H1 (cell line): ENCODE results near the gene NEDD9. TPM values are rescaled to one million over a fixed set of nuclear protein-coding genes. Genes with fewer than 3 reads are reported as not detected.

Source experiments
- CTCF ChIA-PET: fragments of 300-600 bp; sonication (Branson Sonifier 250); formaldehyde crosslinking; loops from one replicate; lab custom pipeline; 2021; ENCODE audit not compliant: partially characterized antibody; lab: Charles Lee
- POLR2A ChIA-PET: fragments of 300-600 bp; sonication (Branson Sonifier 250); formaldehyde crosslinking; loops from one replicate; lab custom pipeline; 2021; ENCODE audit warnings: inconsistent platforms; ENCODE audit not compliant: partially characterized antibody; lab: Charles Lee
- DNase-seq, 2 experiments: peaks; one replicate each; pipeline versions ENCODE4 v3.0.0 to v3.0.0-alpha.2; 2010 to 2022; ENCODE audit warnings: low spot score in 2 of 2, low read depth in 1 of 2, mixed read lengths in 1 of 2
- FAIRE-seq: peaks from 2 replicates; lab custom pipeline; 2011; peaks lifted over from hg19 to GRCh38; lab: Jason Lieb, UNC
- H2AFZ ChIP-seq: 2 replicates; pipeline ENCODE4 v1.8.1; 2012; ENCODE audit warnings: low read length, inconsistent platforms
- H2AK5ac ChIP-seq: 2 replicates; pipeline ENCODE4 v1.6.1; 2013; ENCODE audit warnings: low read depth, low read length
- H2BK120ac ChIP-seq: replicated peaks from 2 replicates; pipeline ENCODE3; 2013; ENCODE audit warnings: low read depth, low read length, inconsistent platforms
- H2BK12ac ChIP-seq: 2 replicates; pipeline ENCODE4 v1.6.1; 2013; ENCODE audit warnings: low read depth, low read length
- H2BK15ac ChIP-seq: 2 replicates; pipeline ENCODE4 v1.6.1; 2013; ENCODE audit warnings: low read length
- H2BK20ac ChIP-seq: 2 replicates; pipeline ENCODE4 v1.6.1; 2013; ENCODE audit warnings: low read length
- H2BK5ac ChIP-seq: 2 replicates; pipeline ENCODE4 v1.6.1; 2013; ENCODE audit warnings: low read depth, low read length
- H3K14ac ChIP-seq: 2 replicates; pipeline ENCODE4 v1.6.1; 2013; ENCODE audit warnings: inconsistent platforms; ENCODE audit not compliant: insufficient read length
- H3K18ac ChIP-seq: 2 replicates; pipeline ENCODE4 v1.6.1; 2013; ENCODE audit warnings: low read length; ENCODE audit errors: extremely low read depth
- H3K23ac ChIP-seq: 2 replicates; pipeline ENCODE4 v1.6.1; 2013; ENCODE audit warnings: inconsistent platforms; ENCODE audit not compliant: insufficient read length
- H3K23me2 ChIP-seq: 2 replicates; pipeline ENCODE4 v1.6.1; 2013; ENCODE audit warnings: low read depth, low read length
- H3K27ac ChIP-seq: 2 replicates; pipeline ENCODE4 v1.6.1; 2011; ENCODE audit warnings: low read depth, low read length, inconsistent platforms
- H3K27me3 ChIP-seq, 4 experiments: replicated peaks in 1 of 4; 1 replicate in 1 of 4; 2 replicates in 3 of 4; pipeline versions ENCODE4 v1.6.1 to v1.8.1; 2011 to 2013; ENCODE audit warnings: low read length in 3 of 4, mild to moderate bottlenecking in 3 of 4, inconsistent platforms in 2 of 4, mixed read lengths in 2 of 4, moderate library complexity in 1 of 4; ENCODE audit not compliant: control insufficient read depth in 3 of 4, insufficient read depth in 3 of 4; ENCODE audit errors: extremely low read depth in 1 of 4
- H3K36me3 ChIP-seq, 4 experiments: 2 replicates each; pipeline versions ENCODE4 v1.6.1 to v1.8.1; 2011 to 2013; ENCODE audit warnings: mild to moderate bottlenecking in 4 of 4, low read length in 3 of 4, moderate library complexity in 2 of 4, control low read depth in 1 of 4, inconsistent platforms in 1 of 4; ENCODE audit not compliant: insufficient read depth in 4 of 4, control insufficient read depth in 2 of 4
- H3K4ac ChIP-seq: replicated peaks from 2 replicates; pipeline ENCODE3; 2013; ENCODE audit warnings: low read length, low read depth, mixed read lengths, inconsistent platforms; ENCODE audit not compliant: insufficient read length
- H3K4me1 ChIP-seq, 4 experiments: replicated peaks in 1 of 4; 1 replicate in 1 of 4; 2 replicates in 3 of 4; pipeline versions ENCODE4 v1.6.1 to v1.8.1; 2011 to 2013; ENCODE audit warnings: low read length in 3 of 4, inconsistent platforms in 2 of 4, mixed read lengths in 1 of 4; ENCODE audit not compliant: insufficient read depth in 4 of 4, control insufficient read depth in 3 of 4
- H3K4me2 ChIP-seq, 2 experiments: 2 replicates each; pipeline versions ENCODE4 v1.6.1 to v1.8.1; 2011 to 2013; ENCODE audit warnings: low read depth in 2 of 2, low read length in 2 of 2, control low read depth in 1 of 2, inconsistent platforms in 1 of 2, mild to moderate bottlenecking in 1 of 2; ENCODE audit not compliant: insufficient read depth in 1 of 2
- H3K4me3 ChIP-seq, 4 experiments: fragments of 200-600, 300-600 bp in 1 of 4; sonication (generic), shearing (Covaris generic), sonication (Bioruptor Twin) in 1 of 4; 2 replicates each; pipeline versions ENCODE4 v1.5.1 to v1.8.1; 2011 to 2016; ENCODE audit warnings: low read length in 4 of 4, low read depth in 3 of 4, control low read depth in 2 of 4, inconsistent platforms in 2 of 4, mild to moderate bottlenecking in 2 of 4, mixed read lengths in 1 of 4, moderate library complexity in 1 of 4; ENCODE audit not compliant: insufficient read depth in 2 of 4; ENCODE audit errors: extremely low read depth in 1 of 4
- H3K56ac ChIP-seq: replicated peaks from 2 replicates; pipeline ENCODE3; 2013; ENCODE audit warnings: low read depth, mild to moderate bottlenecking, mixed read lengths, low read length, inconsistent platforms; ENCODE audit not compliant: insufficient read length
- H3K79me1 ChIP-seq: 2 replicates; pipeline ENCODE4 v1.6.1; 2013; ENCODE audit warnings: low read depth, low read length, control low read depth
- H3K79me2 ChIP-seq, 2 experiments: 2 replicates each; pipeline versions ENCODE4 v1.6.1 to v1.8.1; 2012 to 2013; ENCODE audit warnings: low read length in 2 of 2, mild to moderate bottlenecking in 2 of 2, inconsistent platforms in 1 of 2; ENCODE audit not compliant: insufficient read depth in 2 of 2, control insufficient read depth in 1 of 2
- H3K9ac ChIP-seq, 4 experiments: replicated peaks in 1 of 4; 1 replicate in 1 of 4; 2 replicates in 3 of 4; pipeline versions ENCODE4 v1.6.1 to v1.8.1; 2011 to 2013; ENCODE audit warnings: low read depth in 3 of 4, low read length in 3 of 4, control low read depth in 2 of 4, mild to moderate bottlenecking in 2 of 4, moderate library complexity in 2 of 4, inconsistent platforms in 1 of 4; ENCODE audit errors: extremely low read depth in 1 of 4
- H3K9me3 ChIP-seq, 2 experiments: 2 replicates each; pipeline versions ENCODE4 v1.6.1 to v1.8.1; 2012 to 2013; ENCODE audit warnings: mild to moderate bottlenecking in 2 of 2, moderate library complexity in 2 of 2, control low read depth in 1 of 2, inconsistent platforms in 1 of 2, low read depth in 1 of 2, low read length in 1 of 2, mixed read lengths in 1 of 2; ENCODE audit not compliant: insufficient read depth in 2 of 2
- H4K20me1 ChIP-seq, 2 experiments: replicated peaks in 1 of 2; 2 replicates each; pipeline versions ENCODE3 to v1.8.1; 2011 to 2013; ENCODE audit warnings: inconsistent platforms in 2 of 2, low read length in 2 of 2, mild to moderate bottlenecking in 1 of 2; ENCODE audit not compliant: insufficient read depth in 2 of 2, control insufficient read depth in 1 of 2
- H4K5ac ChIP-seq: 2 replicates; pipeline ENCODE4 v1.6.1; 2013; ENCODE audit warnings: low read length, low read depth, mixed read lengths, inconsistent platforms; ENCODE audit not compliant: insufficient read length
- H4K8ac ChIP-seq: 2 replicates; pipeline ENCODE4 v1.8.0; 2013; ENCODE audit warnings: mild to moderate bottlenecking, moderate library complexity, low read length, inconsistent platforms; ENCODE audit not compliant: insufficient read depth; ENCODE audit errors: extremely low read depth
- H4K91ac ChIP-seq: replicated peaks from 2 replicates; pipeline ENCODE3; 2013; ENCODE audit warnings: low read length, mixed read lengths, inconsistent platforms; ENCODE audit not compliant: insufficient read length
- ASH2L ChIP-seq: fragments of 200-600, 300-600 bp; sonication (generic); IDR thresholded peaks from one replicate; pipeline ENCODE4 v1.7.1; 2017; ENCODE audit warnings: low read length
- MAX ChIP-seq: IDR thresholded peaks from 2 replicates; pipeline ENCODE4 v1.6.1; 2012; ENCODE audit warnings: inconsistent platforms
- polyA plus RNA-seq, 7 experiments: library from polyadenylated mRNA; depleted of rRNA in 3 of 7; stranded (reverse) in 5 of 7; unstranded in 2 of 7; fragments of >200 nt in 5 of 7; fragments of 200-250 nt in 2 of 7; gene quantifications; 1 replicate in 5 of 7; 2 replicates in 1 of 7; 4 replicates in 1 of 7; pipeline versions ENCODE4 v1.2.1 to v1.2.3, GENCODE V29; 2011 to 2013; ENCODE audit warnings: missing spikeins in 2 of 7, mixed read lengths in 2 of 7
- total RNA-seq: library from RNA; stranded (reverse); fragmentation: NEBNext Ultra II Directional; extraction: Animal tissue kit (Norgen Biotek cat#: 25700); gene quantifications from 2 replicates; pipeline ENCODE4 v1.2.1, GENCODE V29; 2021
- TF ChIP-seq, protein P1 (sequence below): IDR thresholded peaks from 2 replicates; pipeline ENCODE4 v1.6.1; 2011; ENCODE audit warnings: low read depth, mild to moderate bottlenecking, low read length; ENCODE audit not compliant: insufficient read depth

The NEDD9 gene
- total and polyA plus RNA-seq, 2 of the 8 experiments (the other 6 are each of a cell fraction or from before 2014, with no cell fraction given): 3.6 to 12.0 TPM

DNA sequence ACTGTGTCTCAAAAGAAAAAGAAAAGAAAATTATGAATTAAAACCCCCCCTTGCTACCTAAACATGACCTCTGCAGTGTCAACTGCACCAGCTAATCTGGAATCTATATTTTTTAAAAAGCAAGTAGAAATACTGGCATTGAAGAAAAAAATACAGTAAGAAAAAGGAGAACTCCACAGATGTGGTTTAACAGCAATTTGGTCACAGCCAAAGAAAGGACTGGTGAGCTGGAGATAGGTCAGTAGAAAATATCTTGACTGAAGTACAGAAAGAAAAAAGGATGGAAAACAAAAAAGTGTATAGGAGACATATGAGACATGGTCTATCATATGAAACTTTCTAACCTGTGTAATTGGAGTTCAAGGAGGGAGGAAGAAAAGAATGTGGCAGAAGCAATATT is 76.9 kb downstream of the NEDD9 start:
- Histone ChIP-seq H4K20me1 (no peaks in the 10 kb centered on the region), H2AK5ac (no peak overlapping the region), H2BK20ac (no peak overlapping the region), H3K56ac (no peak overlapping the region), H3K36me3 (no peaks in the 10 kb centered on the region), H3K4me2 (no peak overlapping the region), H3K4me3 (no peak overlapping the region), H2BK12ac (no peak overlapping the region), H3K9ac (no peak overlapping the region), H3K18ac (no peak overlapping the region), H4K8ac (no peak overlapping the region), H2BK5ac (no peak overlapping the region), H4K5ac (no peak overlapping the region), H3K9me3 (no peaks in the 10 kb centered on the region), H3K14ac (no peak overlapping the region), H3K23me2 (no peaks in the 10 kb centered on the region), H3K23ac (no peak overlapping the region)
- no peak for DNase-seq
- CTCF ChIA-PET: interaction anchor here (0.6 to 2.8 kb wide), 9 partner anchors 11 to 977 kb away, joined by 3 to 16 read pairs (median 3); no protein-coding TSS in a partner anchor
- no peak for TF ChIP-seq ASH2L
- TF ChIP-seq, protein P1, sequence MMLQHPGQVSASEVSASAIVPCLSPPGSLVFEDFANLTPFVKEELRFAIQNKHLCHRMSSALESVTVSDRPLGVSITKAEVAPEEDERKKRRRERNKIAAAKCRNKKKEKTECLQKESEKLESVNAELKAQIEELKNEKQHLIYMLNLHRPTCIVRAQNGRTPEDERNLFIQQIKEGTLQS: no peak
- no peak for TF ChIP-seq MAX
- TF ChIP-seq, all 59 proteins: peak for 0
- Histone ChIP-seq H4K91ac (no peak overlapping the region), H3K4ac (no peak overlapping the region), H3K27ac (no peak overlapping the region), H2AFZ (no peak overlapping the region), H2BK15ac (no peak overlapping the region), H2BK120ac (no peak overlapping the region), H3K79me2 (no peaks in the 10 kb centered on the region), H3K27me3 (no peaks in the 10 kb centered on the region), H3K79me1 (no peaks in the 10 kb centered on the region), H3K4me1 (peaks cover 0 to 3% (median 0%) of the 10 kb centered on the region in 4 experiments; a peak in 2 of 7 replicates)
- POLR2A ChIA-PET: no interaction called here
- FAIRE-seq: no peak
